ENCODE measurements around the gene ZNF574.

DNA sequence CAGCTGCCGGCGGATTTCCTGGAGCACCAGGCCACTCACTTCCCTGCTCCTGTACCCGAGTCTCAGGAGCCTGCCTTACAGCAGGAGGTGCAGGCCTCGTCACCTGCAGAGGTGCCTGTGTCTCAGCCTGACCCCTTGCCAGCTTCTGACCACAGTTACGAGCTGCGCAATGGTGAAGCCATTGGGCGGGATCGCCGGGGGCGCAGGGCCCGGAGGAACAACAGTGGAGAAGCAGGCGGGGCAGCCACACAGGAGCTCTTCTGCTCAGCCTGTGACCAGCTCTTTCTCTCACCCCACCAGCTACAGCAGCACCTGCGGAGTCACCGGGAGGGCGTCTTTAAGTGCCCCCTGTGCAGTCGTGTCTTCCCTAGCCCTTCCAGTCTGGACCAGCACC is 3.3 kb downstream of the ZNF574 start:
- TF ChIP-seq POLR2A (IDR thresholded peaks at IDR 0.05) (no peak), POLR2AphosphoS5 (IDR thresholded peaks at IDR 0.05; ENCODE audit: insufficient read depth in 1 of 2, low read depth in 1 of 2) (no peak)
- TF ChIP-seq, protein P1, sequence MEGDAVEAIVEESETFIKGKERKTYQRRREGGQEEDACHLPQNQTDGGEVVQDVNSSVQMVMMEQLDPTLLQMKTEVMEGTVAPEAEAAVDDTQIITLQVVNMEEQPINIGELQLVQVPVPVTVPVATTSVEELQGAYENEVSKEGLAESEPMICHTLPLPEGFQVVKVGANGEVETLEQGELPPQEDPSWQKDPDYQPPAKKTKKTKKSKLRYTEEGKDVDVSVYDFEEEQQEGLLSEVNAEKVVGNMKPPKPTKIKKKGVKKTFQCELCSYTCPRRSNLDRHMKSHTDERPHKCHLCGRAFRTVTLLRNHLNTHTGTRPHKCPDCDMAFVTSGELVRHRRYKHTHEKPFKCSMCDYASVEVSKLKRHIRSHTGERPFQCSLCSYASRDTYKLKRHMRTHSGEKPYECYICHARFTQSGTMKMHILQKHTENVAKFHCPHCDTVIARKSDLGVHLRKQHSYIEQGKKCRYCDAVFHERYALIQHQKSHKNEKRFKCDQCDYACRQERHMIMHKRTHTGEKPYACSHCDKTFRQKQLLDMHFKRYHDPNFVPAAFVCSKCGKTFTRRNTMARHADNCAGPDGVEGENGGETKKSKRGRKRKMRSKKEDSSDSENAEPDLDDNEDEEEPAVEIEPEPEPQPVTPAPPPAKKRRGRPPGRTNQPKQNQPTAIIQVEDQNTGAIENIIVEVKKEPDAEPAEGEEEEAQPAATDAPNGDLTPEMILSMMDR (IDR thresholded peaks at IDR 0.05), result no peak
